ENCODE data around the gene SYT7.

The SYT7 gene

DNA sequence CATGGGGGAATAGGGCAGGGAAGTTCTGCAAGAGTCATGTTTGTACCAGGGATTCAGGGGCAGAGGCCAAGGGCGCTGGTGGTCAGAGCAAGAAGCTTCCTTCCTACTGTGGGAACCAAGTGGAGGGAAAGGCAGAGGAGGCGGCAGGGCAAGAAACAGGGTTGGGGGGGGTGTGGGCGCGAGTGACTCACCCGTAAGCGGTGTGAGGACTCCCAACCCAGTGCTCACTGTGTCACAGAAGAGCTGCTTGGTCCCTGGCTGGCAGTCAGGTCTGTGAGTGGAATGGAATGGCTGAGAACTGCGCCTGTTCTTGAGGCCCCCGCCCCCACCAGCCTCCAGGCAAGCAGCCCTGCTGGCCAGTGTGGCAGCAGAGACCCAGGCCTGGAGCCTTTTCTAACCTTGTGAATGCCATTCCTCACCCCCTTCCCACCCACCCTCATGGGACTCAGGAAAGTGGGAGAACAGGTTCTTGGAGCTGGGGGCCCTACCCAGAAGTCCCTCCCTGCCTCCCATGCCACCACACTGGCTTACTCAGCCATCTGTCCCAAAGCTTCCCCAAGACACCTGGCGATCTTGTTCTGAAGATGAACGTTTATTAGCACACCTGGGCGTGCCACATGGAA is 67.6 kb downstream of the SYT7 start:
- FAIRE-seq: no peak

DNA sequence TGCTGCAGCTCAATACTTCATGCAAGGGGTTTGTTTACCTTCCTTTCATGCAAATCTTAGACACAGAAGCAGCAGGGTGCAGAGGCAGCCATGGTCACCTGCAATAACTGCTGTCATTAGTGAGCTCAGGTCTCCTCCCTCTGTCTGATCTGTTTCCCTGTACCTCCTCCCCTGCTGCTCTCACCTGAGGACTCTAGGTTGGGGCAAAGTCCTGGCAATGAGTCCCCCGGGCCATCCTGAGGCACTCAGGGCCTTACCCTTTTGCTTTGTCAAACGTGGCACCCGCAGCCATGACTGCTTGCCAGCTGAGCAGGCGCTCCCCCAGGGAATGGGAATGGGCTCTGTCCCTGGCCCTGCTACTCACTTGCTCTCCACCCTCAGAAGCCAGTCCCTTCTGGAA is 68.4 kb downstream of the SYT7 start:
- FAIRE-seq: no peak

DNA sequence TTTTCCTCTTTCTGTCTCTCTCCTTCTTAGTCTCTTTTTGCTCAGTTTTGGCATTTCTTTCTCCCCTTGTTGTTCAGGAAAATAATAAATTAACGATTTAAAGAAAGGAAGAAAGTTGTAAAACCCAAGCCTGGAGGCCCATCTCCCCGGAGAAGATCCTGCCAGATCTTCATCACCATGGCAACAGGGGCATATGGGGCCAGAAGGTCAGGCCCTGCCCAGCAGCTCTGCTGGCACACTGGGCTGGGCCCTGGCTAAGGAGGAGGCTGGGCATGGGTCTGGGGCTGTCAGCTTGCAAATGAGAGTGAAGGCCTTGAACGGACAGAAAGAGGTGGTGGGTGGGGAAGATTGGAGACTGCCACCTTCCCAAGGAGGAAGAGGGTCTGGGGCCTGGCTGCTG is 69.5 kb downstream of the SYT7 start:
- no peak for FAIRE-seq

DNA sequence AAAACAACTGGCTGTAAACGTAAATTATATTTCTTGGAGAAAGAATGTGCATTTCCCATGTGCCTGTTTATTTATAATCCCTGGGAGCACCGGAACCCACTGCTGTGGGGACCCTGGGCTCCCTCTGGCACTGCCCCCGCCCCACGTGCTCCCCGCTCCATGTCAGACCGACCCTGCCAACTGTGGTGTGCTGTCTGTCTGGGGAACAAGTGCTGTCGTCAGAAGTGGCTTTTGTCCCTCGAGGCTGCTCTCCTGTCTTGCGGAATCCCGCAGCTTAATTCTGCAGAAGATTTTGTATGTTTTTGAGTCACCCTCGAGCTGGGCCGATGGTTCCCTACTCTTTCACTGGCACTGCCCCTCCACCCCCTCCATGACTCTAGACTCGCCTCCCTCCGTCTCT is 69.9 kb downstream of the SYT7 start:
- no peak for FAIRE-seq

DNA sequence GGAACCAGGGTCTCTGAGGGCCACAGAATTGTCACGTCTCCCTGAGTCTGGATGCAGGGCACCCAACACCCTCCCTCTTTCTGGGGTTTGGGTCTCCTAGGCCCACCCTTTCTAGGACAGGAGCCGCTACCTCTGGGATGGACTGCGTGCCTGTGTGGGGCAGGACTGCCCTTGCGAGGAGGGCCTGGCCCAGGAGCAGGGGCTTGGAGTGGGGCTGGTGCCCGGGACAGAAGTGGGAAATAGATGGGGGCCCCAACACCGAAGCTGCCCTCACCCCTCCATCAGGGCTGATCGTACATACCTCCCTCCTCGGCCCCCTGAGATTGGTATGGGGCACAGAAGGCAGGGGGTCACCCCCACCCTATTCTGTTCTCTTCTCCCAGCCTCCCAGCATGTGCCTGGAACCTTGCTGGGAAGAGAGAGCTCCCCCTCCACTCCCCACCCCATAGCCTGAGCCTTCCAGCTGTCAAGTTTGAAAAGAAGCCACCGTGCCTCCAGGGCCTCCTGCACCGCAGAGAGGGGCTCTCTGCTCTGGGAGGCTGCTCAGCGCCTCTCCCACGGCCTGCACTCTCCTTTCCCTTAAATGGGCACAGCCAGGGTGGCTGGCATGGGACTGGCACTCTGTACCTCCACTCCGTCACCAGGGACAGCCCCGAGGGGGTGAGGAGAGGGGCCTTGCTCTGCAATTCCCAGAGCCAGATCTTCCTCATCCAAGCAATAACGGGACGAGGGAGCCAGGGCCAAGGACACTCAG is 70.5 kb downstream of the SYT7 start:
- FAIRE-seq: no peak

DNA sequence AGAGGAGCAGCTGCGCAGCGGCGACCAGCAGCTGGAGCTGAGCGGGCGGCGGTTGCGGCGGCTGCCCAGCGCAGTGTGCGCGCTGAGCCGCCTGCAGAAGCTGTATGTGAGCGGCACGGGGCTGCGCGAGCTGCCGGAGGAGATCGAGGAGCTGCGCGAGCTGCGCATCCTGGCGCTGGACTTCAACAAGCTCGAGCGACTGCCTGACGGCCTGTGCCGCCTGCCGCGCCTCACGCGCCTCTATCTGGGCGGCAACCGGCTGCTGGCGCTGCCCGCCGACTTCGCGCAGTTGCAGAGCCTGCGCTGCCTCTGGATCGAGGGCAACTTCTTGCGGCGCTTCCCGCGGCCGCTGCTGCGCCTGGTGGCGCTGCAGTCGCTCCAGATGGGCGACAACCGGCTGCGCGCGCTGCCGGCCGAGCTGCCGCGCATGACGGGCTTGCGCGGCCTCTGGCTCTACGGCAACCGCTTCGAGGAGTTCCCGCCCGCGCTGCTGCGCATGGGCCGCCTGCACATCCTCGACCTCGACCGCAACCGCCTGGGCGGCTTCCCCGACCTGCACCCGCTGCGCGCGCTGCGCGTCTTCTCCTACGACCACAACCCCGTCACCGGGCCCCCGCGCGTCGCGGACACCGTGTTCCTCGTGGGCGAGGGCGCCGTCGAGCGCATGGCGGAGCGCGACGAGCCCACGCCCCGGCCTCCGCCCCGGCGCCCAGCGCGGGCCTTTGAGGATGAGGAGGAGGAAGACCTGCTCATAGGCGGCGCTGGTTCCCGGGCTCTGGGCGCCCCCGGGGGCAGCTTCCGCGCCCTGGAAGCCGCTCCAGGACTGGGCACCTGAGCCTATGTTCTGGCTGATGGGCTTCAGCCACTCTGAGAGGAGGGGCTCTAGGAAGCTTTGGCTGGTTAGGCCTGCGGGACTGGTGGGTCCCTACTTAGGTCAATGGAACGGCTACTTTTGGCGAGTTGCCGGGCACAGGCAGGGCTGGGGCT is 71.5 kb downstream of the SYT7 start:
- no peak for FAIRE-seq

DNA sequence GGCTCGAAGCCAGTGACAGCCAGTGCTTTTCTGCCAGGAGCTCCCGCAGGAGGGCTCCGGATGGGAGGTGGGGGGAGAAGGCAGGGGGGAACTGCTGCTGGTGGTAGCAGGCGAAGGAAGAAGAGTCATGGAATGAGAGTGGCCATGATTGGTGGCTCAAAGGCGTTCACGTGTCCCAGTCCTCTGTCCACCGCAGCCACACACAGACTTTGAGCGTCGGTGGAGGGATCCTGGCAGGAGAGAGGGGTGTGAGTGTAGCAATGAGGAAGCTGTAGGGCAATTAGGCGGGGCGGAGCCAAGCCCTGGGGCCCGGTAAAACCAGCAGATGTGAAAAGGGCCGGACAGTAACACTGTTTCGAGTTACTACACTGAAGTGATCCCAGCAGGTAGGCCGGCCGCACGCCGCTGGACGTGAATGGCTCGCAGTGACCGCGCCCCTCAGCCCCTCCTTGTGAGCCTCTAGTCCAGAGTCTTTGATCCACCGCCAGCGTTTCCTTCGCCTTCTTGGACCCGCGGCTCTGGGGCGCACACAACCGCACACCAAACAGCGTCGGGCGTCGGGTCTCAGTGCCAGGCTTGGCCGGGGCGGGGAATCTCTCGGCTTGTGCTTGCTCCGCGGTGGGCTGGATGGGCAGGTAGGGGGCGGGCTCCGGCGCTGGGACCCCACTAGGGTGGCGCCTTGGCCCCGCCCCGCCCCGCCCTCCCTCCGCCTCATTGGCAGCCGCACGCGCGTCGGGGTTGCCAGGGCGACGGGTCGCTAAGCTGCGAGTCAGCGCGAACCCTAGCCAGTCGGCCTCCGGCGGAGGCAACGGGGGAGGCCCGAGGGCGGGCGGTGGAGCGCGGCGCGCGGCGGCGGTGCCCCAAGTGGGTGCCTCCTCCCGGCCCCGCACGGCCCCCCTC is 72.7 kb downstream of the SYT7 start, which contains the start of gene LRRC10B:
LRRC10B (plus strand) TSS at position 788 of the 900 bp plus-strand sequence. CDS start 250 bp downstream, outside the sequence.
- FAIRE-seq: no peak

DNA sequence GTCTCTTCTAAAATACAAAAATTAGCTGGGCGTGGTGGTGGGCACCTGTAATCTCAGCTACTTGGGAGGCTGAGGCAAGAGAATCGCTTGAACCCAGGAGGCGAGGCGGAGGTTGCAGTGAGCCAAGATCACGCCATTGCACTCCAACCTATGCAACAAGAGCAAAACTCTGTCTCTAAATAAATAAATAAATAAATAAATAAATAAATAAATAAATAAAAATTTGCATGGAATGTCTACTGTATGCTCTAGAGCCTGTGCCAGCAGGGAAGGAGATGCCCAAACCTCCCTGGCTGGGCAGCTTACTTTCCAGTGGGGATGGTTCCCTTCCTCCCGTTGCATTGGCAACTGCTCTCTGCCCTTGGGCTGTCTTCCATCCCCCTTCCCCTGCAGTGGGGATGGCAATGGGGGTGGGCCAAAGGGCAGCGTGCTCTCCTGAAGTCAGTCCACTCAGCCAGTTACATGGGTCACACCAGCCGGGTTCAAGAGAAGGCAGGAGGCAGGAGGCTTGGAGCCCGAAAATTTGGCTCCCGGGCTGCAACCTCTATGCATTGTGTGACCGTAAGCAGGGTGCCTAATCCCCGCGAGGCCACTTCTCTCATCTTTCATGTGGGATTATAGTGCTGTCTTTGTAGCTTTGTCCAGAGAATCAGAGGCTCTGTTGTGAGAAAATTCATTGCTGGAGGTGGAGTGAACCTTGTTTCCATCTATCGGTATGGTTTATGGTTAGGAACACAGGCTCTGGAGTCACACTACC is 73.7 kb downstream of the SYT7 start:
- FAIRE-seq: no peak

DNA sequence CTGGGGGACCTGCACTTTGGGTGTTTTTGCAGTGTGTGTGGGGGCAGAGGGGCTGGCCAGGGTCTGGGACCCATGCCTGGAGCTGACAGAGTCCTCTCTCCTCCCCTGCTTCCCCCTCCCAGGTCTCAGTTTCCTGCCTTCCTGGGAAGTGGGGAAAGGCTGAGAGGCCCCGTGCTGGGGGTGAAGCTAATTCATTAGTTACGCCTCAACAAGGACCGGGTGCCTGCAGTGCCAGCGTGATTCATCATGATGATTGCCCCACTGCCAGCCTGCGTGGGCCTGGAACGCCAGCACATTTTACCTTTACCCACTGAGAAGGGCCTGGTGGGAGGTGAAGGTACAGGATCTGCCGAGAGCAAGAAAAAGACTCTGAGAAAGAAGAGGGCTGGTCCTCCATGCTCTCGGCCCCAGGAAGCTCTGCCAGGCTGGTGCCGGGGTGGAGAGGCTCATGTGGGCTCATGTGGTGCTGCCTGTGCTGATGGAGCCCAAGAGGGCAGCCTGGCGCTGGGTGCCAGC is 75.2 kb downstream of the SYT7 start:
- FAIRE-seq: no peak

DNA sequence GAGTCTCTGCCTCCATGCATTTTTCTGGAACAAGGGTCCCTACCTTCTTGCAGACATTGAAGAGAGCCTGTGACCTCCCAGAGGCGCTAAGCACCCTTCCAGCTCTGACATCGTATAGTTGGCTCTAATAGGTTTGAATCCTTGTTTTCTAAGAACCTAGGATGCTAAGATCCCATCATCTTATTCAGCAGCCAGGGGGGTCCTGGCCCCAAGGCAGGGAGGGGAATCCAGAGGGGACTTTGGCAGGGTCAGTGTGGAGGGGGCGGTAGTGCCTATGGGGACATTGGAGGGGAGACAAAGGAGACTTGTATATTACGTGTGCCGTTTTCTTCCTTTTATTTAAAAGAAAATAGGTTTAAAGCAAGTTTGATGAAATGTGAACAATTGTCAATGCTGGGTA is 75.8 kb downstream of the SYT7 start:
- no peak for FAIRE-seq

DNA sequence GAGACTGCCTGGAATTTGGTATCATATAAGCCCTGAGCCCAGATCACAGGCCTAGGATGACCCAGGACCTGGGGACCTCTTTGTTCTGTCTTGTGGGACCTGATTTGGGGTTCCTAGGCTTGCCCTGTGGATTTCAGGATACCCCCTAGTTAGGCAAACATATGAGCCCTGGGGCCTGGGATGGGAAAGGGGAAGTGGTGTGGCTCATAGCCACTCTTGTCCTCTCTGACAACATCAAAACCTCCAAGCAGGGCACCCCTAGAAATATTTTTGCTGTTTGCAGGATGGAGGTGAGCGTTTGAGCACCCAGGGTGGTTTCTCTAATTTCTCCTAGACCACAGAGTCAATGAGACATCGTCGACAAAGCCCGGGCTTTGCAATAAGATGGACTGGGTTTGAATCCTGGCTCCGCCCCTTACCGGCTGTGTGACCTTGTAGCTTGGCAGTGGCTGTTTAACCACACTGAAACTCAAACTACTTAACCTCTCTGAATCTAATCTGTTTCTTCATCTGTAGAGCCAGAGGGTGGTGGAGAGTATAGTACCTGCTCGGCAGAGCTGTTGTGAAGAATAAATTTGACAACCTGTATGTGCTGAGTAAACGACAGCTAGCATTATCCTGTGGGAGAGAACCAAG is 77.6 kb downstream of the SYT7 start:
- FAIRE-seq: no peak

DNA sequence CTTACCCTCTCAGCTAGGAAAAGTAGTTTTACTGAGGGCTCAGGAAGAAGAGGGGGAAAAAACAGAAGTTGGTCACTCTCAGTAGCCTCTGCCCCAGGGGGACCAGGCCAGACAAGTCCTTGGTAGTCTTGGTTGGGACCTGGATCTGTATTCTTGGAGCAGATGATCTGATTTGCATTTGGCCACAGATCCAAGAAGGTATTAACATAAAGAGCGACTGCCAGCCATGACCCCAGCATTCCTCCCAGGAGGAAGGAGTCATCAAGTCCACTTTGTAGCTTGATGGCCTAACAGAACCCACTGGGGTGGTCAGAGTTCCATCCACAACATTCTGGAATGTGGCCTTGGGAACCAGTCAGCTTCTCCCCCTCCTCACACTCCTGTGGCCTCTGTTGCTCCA is 78.4 kb downstream of the SYT7 start:
- no peak for FAIRE-seq

DNA sequence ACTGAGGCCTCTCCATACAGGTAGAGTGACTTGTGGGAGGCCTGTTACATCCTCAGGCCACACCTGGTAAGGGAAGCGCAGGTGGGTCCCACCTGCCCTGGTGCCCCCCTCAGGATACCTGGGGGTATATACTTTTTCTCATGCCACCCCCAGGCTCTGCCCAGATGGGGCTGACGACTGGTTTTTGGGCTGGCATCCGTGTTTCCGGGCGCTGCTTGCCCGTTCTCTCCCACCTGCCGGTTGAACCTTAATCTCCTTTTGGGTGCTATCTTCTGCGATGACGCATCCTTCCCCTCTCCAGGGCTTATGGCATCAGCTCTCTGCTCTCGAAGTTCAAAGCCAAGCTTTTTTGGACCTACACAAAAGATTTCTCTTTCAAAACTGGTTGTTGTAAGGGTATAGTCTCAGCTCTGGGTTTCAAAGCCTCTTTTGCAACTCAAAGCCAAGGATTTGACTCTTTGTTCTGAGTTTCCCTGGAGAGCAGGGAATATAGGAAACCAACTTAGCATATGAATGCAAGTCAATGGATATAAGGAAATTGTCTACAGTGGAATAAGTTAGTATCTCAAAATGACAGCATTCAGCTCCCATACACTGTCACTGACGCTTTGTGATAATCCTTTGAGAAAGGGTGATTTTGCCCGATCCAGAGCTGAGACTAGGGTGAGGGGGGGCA is 80.9 kb downstream of the SYT7 start:
- FAIRE-seq: no peak

DNA sequence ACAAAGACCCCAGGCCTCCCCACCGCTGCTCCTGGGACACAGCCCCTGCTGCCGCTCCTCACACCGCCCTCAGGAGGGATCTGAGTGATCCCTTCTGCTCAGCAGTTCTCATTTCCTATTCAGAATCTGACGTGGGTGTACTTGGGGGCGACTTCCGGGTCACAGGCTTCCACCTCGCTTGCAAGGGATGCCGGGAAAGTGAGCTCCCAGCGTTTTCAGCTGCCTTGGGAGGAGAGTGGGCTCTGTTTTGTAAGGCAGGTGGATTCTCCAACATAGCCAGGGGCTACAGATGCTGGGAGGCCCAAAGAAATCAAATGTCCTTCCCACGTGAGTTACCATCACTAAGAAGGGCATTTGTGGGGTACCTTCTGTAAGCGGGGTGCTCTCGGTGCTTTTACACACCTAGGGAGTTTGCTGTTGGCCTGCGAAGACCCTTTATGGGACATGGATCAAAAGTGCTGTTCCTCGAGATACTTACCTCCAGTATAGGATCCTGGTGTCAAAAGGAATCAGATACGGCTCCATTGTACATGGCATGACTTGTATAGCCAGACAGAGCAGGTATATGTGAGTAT is 82.0 kb downstream of the SYT7 start:
- FAIRE-seq: no peak

DNA sequence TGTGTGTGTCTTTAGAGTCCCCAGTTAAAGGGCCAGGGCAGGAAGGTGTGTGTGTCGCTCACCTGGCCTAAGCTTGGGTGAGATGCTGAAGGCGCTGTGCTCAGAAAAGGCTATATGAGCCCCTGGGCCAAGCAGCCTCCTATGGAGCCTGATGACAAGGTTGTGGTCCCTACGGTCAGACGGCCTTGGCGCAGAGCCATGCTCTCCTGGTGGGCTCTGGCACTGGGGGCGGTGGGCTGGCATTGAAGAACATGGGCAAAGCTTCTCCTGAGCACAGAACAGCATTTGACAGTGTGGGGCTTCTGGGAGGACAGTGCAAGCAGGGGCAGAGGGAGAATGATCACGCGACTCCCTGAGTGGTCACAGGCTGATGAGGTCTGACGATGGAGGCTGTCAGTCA is 83.0 kb downstream of the SYT7 start:
- no peak for FAIRE-seq

DNA sequence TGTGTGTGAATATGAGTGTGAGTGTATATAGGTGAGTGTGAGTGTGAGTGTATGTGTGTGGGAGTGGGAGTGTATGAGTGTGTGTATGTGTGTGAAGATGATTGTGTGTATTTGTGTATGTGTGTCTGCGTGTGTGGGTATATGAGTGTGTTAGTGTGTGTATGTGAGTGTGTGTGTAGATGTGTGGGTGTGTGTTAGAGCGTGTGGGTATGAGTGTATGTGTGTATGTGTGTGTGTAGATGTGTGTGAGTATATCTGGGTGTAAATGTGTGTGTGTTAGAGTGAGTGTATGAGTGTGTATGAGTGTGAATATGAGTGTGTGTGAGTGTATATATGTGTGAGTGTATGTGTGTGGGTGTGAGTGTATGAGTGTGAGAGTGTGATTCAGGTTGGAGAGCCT is 83.4 kb downstream of the SYT7 start:
- no peak for FAIRE-seq

DNA sequence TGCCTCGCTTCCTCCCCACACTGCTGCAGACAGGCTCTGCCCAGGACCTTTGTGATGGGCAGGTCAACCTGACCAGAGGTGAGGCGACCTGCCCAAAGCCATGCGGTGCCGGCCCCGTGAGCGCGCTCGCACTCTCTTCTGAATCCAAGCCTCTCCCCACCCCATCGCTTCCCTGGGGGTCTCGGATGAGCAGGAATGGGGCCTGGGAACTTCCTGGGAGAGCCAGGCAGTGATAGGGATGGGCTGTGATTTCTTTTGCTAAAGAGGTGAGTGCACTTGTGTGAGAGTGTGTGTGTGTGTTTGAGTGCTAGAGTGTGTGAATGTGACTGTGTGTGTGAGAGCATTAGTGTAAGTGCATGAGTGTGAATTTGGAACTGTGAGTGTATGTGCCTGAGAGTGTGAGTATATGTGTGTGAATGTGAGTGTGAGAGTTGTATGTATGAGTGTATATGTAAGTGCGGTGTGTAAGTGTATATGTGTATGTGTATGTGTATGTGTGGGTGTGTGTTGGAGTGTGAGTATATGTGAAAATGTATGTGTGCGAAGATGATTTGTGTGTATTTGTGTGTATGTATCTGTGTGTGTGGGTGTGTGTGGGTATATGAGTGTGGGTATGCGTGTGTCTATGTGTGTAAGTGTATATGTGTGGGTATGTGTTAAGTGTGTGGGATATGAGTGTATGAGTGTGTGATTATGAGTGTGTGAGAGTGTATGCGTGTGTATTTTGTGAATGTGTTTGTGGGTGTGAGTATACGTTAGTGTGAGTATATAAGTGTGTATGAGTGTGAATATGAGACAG is 84.1 kb downstream of the SYT7 start:
- no peak for FAIRE-seq

DNA sequence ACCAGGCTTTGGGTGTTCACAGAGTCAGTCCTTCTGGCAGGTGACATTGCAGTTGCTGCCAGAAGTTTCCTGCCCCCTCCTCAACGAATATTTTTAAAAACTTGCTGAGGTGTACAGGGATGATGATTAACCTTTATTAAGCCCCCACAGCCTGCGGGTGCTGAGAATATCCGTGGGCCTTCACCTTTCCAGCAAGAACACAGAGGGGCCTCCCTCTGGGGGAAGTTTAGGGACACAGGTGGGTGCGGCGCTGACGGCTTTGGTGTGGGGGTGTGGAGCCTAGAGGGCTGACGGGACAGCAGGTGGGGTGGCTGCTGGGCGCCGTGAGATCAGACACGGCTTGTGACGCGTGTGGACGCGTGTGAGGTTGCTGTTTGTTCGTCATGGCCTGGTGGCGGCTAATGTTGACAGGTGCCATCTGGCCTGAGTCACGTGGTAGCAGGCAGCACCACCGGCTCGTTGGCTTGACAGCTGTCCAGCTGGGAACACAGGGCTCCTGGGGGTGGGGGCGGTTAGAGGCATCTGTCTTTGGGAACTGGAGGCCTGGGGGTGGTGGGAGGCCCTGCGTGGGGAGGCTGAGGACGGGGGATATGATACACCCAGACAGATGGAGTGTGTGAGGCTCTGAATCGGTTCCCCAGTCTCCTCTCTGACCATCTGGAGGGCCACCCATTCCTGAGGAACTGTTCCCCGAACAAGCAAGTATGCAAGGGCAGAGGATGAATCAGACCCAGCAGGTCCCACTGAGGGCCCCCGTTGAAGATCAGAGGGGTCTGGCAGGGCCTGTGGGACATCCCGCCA is 84.9 kb downstream of the SYT7 start:
- no peak for FAIRE-seq

All from endometrium (tissue), 2 donors.